OCI-LY7 (cell line): ENCODE results near the gene ISYNA1. TPM values are rescaled to one million over a fixed set of nuclear protein-coding genes. Genes with fewer than 3 reads are reported as not detected.

ENCODE experiments used
- BruUV-seq: library from RNA; stranded (reverse); fragments of 400-500 nt; replicated peaks from 2 replicates; lab custom pipeline; 2021; lab: Mats Ljungman, UMichigan
- CTCF ChIA-PET: fragments of 300-600 bp; sonication (Branson Sonifier 250); formaldehyde crosslinking; loops from one replicate; lab custom pipeline; 2022; ENCODE audit warnings: antibody characterized with exemption; ENCODE audit not compliant: unreplicated experiment; lab: Charles Lee
- POLR2A ChIA-PET: fragments of 300-600 bp; sonication (Branson Sonifier 250); formaldehyde crosslinking; loops from one replicate; lab custom pipeline; 2022; ENCODE audit warnings: antibody characterized with exemption; lab: Charles Lee
- DNase-seq: peaks from one replicate; pipeline ENCODE4 v3.0.0-alpha.2; 2015; ENCODE audit warnings: low spot score
- H2AFZ ChIP-seq: fragments of 200-600 bp; sonication (generic), shearing (Covaris generic); 2 replicates; pipeline ENCODE4 v1.6.1; 2014; ENCODE audit warnings: mild to moderate bottlenecking, antibody characterized with exemption, low read length, moderate library complexity
- H3K27ac ChIP-seq: fragments of 200-600 bp; sonication (generic); 2 replicates; pipeline ENCODE4 v1.5.1; 2014; ENCODE audit warnings: mixed run types, low read depth, mild to moderate bottlenecking, moderate library complexity, low read length, inconsistent platforms; ENCODE audit not compliant: poor library complexity, severe bottlenecking
- H3K36me3 ChIP-seq: fragments of 200-600 bp; sonication (generic); 2 replicates; pipeline ENCODE4 v1.6.1; 2014; ENCODE audit warnings: mild to moderate bottlenecking, antibody characterized with exemption, low read length, moderate library complexity, mixed read lengths; ENCODE audit not compliant: insufficient read depth
- H3K4me1 ChIP-seq: fragments of 200-600 bp; sonication (generic); 2 replicates; pipeline ENCODE4 v1.5.1; 2014; ENCODE audit warnings: mild to moderate bottlenecking, low read length; ENCODE audit not compliant: insufficient read depth, poor library complexity, severe bottlenecking
- H3K4me2 ChIP-seq: fragments of 200-600 bp; sonication (generic); 2 replicates; pipeline ENCODE4 v1.6.1; 2014; ENCODE audit warnings: mild to moderate bottlenecking, low read length
- H3K4me3 ChIP-seq: fragments of 200-600 bp; sonication (generic); 2 replicates; pipeline ENCODE4 v1.5.1; 2014; ENCODE audit warnings: mild to moderate bottlenecking, low read depth, low read length; ENCODE audit not compliant: poor library complexity, severe bottlenecking
- H3K79me2 ChIP-seq: fragments of 200-600 bp; sonication (generic); 2 replicates; pipeline ENCODE4 v1.6.1; 2016; ENCODE audit warnings: low read depth, mild to moderate bottlenecking, low read length, moderate library complexity, mixed read lengths; ENCODE audit not compliant: insufficient read depth
- H3K9me2 ChIP-seq: fragments of 200-600 bp; sonication (generic); 2 replicates; pipeline ENCODE4 v1.6.1; 2016; ENCODE audit warnings: mild to moderate bottlenecking, low read length, mixed read lengths; ENCODE audit not compliant: insufficient read depth
- H3K9me3 ChIP-seq: fragments of 200-600 bp; sonication (generic); 2 replicates; pipeline ENCODE4 v1.6.1; 2014; ENCODE audit warnings: mild to moderate bottlenecking, mixed run types, low read length, mixed read lengths
- H4K20me1 ChIP-seq: fragments of 200-600 bp; sonication (generic); 2 replicates; pipeline ENCODE4 v1.6.1; 2014; ENCODE audit warnings: mild to moderate bottlenecking, antibody characterized with exemption, low read length, moderate library complexity, mixed read lengths; ENCODE audit not compliant: insufficient read depth
- CTCF ChIP-seq: fragments of 200-600 bp; sonication (generic); conservative IDR thresholded peaks from 2 replicates; pipeline ENCODE4 v1.5.1; 2014; ENCODE audit warnings: mild to moderate bottlenecking, antibody characterized with exemption, low read length, moderate library complexity, mixed read lengths
- EZH2phosphoT487 ChIP-seq: fragments of 200-600 bp; sonication (generic); IDR thresholded peaks from 2 replicates; pipeline ENCODE4 v1.6.1; 2018; ENCODE audit warnings: low read depth, borderline replicate concordance, mild to moderate bottlenecking, mixed run types, antibody characterized with exemption, low read length, moderate library complexity, mixed read lengths
- intact Hi-C: fragments of 100-400 bp; cut with micrococcal nuclease; formaldehyde crosslinking; loops from one replicate; pipeline ENCODE4 v1.10.0; 2022; ENCODE audit not compliant: unreplicated experiment
- total RNA-seq, 2 experiments: library from RNA; depleted of rRNA in 1 of 2; stranded (reverse); fragments of >200 nt in 1 of 2; shearing (Covaris generic) in 1 of 2; gene quantifications; 2 replicates each; pipeline ENCODE4 v1.2.3, GENCODE V29; 2014 to 2022

Gene ISYNA1
- total RNA-seq, 2 experiments from 2014 or later, result 1.8 to 8.9 TPM

DNA sequence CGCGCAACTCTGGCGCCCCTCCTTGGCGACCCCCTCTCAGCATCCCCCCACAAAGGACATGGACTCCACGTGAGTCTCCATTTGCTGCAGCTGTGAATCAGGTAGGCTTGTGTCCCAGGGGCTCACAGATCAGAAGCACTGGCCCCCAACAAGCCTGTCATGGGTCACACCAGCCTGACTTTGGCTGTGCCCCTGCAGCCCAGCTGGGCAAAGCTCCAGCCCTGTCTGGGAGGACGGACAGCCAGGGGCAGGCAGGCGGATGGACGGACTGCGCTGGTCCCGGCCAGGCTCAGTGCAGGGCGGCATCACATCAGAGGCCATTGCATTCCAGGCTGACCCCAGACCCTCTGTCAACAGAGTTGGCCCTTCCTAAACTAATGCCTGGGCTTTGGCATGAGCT lies 28.4 kb upstream of the ISYNA1 start:
- Histone ChIP-seq H3K79me2 (no peaks in the 10 kb centered on the region), H3K9me2 (no peaks in the 10 kb centered on the region), H3K4me1 (no peaks in the 10 kb centered on the region), H3K9me3 (no peaks in the 10 kb centered on the region), H4K20me1 (no peaks in the 10 kb centered on the region), H3K4me3 (no peak overlapping the region), H3K36me3 (peaks cover 24% of the 10 kb centered on the region; the same call in 1 of the 2 replicates), H2AFZ (no peak overlapping the region), H3K4me2 (no peak overlapping the region), H3K27ac (no peak overlapping the region)
- DNase-seq, result no peak
- BruUV-seq, result no TSS peak
- ChIA-PET POLR2A (interaction anchor here (0.6 kb wide), 2 partner anchors 9 to 583 kb away, joined by 3 read pairs; no protein-coding TSS in a partner anchor), CTCF (no interaction called here)
- intact Hi-C loops, result no loop called here
- no peak for TF ChIP-seq CTCF
- no peak for TF ChIP-seq EZH2phosphoT487

- TF ChIP-seq EZH2phosphoT487 (no peak), CTCF (no peak)
- Histone ChIP-seq H2AFZ (no peak overlapping the region), H3K4me1 (no peaks in the 10 kb centered on the region), H3K36me3 (peaks cover 27% of the 10 kb centered on the region; the same call in 1 of the 2 replicates), H3K4me2 (no peak overlapping the region), H4K20me1 (no peaks in the 10 kb centered on the region), H3K9me3 (no peaks in the 10 kb centered on the region), H3K79me2 (no peaks in the 10 kb centered on the region), H3K9me2 (no peaks in the 10 kb centered on the region), H3K4me3 (no peak overlapping the region), H3K27ac (no peak overlapping the region)
- no peak for DNase-seq
- CTCF ChIA-PET, result no interaction called here
- no TSS peak for BruUV-seq
- intact Hi-C loops, result no loop called here
- POLR2A ChIA-PET, result no interaction called here
Measured at GRCh38 chr19:18465964-18466339, 28.0 kb upstream of the ISYNA1 start.

DNA sequence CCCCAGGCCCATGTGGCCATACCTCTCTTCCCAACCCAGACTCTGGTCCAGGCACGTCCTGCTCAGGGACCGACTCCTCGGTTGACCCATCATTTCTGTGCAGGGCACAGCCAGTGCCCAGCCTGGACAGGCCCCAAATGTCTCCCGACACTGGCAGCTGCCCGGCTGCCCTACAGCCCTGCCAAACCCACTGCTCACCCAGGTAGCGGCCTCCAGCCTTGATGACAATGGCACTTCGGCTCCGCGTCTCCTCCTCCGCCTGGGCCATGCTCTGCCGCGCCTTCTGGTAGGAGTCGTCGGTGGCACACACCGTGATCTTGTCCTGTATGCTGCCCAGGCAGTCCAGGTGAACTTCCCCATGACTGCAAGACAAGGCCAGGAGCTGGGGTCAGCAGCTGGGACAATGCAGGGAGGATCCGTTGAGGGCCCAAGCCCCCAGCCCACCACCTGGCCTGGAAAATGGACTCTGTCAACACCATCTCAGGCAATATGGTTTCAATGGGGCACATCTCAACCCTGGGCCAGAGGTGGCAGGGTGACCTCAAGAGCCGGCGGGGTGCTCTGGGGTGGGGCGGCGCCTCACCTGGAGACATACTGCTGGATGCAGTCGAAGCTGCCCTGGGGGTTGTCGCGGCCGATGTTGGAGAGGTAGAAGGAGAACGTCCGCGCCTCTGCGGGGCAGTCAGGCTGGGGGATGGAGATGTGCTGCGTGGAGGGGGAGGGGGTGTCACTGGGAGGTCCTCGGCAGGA lies 27.5 kb upstream of the ISYNA1 start:
- H3K36me3 ChIP-seq, result peaks cover 27% of the 10 kb centered on the region; the same call in 1 of the 2 replicates
- BruUV-seq, result no TSS peak
- POLR2A ChIA-PET, result no interaction called here

More for the DNA sequence above, 27.5 kb upstream of the ISYNA1 start:
- DNase-seq, result no peak
- no peak overlapping the region for H3K27ac ChIP-seq
- no peaks in the 10 kb centered on the region for H3K4me1 ChIP-seq
- no peak overlapping the region for H3K4me3 ChIP-seq
- no peak overlapping the region for H2AFZ ChIP-seq
- no peak overlapping the region for H3K4me2 ChIP-seq
- intact Hi-C loops, result no loop called here
- no peaks in the 10 kb centered on the region for H4K20me1 ChIP-seq
- no peaks in the 10 kb centered on the region for H3K79me2 ChIP-seq
- no peaks in the 10 kb centered on the region for H3K9me2 ChIP-seq
- no peaks in the 10 kb centered on the region for H3K9me3 ChIP-seq
- CTCF ChIA-PET, result no interaction called here
- TF ChIP-seq CTCF, result no peak
- no peak for TF ChIP-seq EZH2phosphoT487
